CD14-positive monocyte (primary cell): ENCODE data around the gene GALNS. TPM values are rescaled to one million over a fixed set of nuclear protein-coding genes. Genes with fewer than 3 reads are reported as not detected.

Source experiments
- DNase-seq, 3 donors: peaks; one replicate each; pipeline ENCODE4 v3.0.0-alpha.2; 2011 to 2022
- H2AFZ ChIP-seq: 2 replicates; pipeline ENCODE4 v1.6.0; 2012; ENCODE audit warnings: mild to moderate bottlenecking, low read depth, low read length, inconsistent platforms; ENCODE audit not compliant: insufficient read depth, poor library complexity, severe bottlenecking
- H3K27ac ChIP-seq, 2 donors: 1 replicate in 1 of 2; 2 replicates in 1 of 2; pipeline ENCODE4 v1.5.1; 2012 to 2013; ENCODE audit warnings: low read length in 2 of 2, control low read depth in 1 of 2, inconsistent platforms in 1 of 2, low read depth in 1 of 2, mild to moderate bottlenecking in 1 of 2
- H3K27me3 ChIP-seq, 2 donors: one replicate each; pipeline versions ENCODE4 v1.6.0 to v1.6.1; 2011 to 2013; ENCODE audit warnings: low read length in 2 of 2; ENCODE audit not compliant: control insufficient read depth in 2 of 2, insufficient read depth in 2 of 2
- H3K36me3 ChIP-seq, 2 donors: replicated peaks in 1 of 2; 1 replicate in 1 of 2; 2 replicates in 1 of 2; pipeline versions ENCODE4 v1.5.1 to v1.6.1; 2012 to 2013; ENCODE audit warnings: low read length in 2 of 2, control low read depth in 1 of 2, inconsistent platforms in 1 of 2, mild to moderate bottlenecking in 1 of 2; ENCODE audit not compliant: insufficient read depth in 2 of 2, control insufficient read depth in 1 of 2
- H3K4me1 ChIP-seq, 2 donors: 1 replicate in 1 of 2; 2 replicates in 1 of 2; pipeline versions ENCODE4 v1.5.1 to v1.6.1; 2012 to 2013; ENCODE audit warnings: low read length in 2 of 2, control low read depth in 1 of 2, inconsistent platforms in 1 of 2, mild to moderate bottlenecking in 1 of 2, moderate library complexity in 1 of 2; ENCODE audit not compliant: insufficient read depth in 2 of 2, control insufficient read depth in 1 of 2
- H3K4me2 ChIP-seq: replicated peaks from 2 replicates; pipeline ENCODE3; 2012; ENCODE audit warnings: low read length, moderate library complexity, mild to moderate bottlenecking; ENCODE audit not compliant: poor library complexity, severe bottlenecking; ENCODE audit errors: extremely low read depth
- H3K4me3 ChIP-seq, 3 experiments: fragments of 200-600 bp in 1 of 3; sonication (generic) in 1 of 3; replicated peaks in 1 of 3; 1 replicate in 2 of 3; 2 replicates in 1 of 3; pipeline ENCODE4 v1.5.1; 2011 to 2013; ENCODE audit warnings: low read length in 3 of 3, mild to moderate bottlenecking in 3 of 3, control low read depth in 2 of 3, low read depth in 2 of 3, inconsistent platforms in 1 of 3, moderate library complexity in 1 of 3
- H3K79me2 ChIP-seq: 2 replicates; pipeline ENCODE4 v1.6.0; 2012; ENCODE audit warnings: mild to moderate bottlenecking, control low read depth, inconsistent platforms, low read length, moderate library complexity; ENCODE audit not compliant: insufficient read depth
- H3K9ac ChIP-seq: 2 replicates; pipeline ENCODE4 v1.6.0; 2017; ENCODE audit warnings: low read length, mild to moderate bottlenecking; ENCODE audit not compliant: insufficient read depth, poor library complexity, severe bottlenecking
- H3K9me3 ChIP-seq, 2 donors: replicated peaks in 1 of 2; 1 replicate in 1 of 2; 2 replicates in 1 of 2; pipeline versions ENCODE4 v1.5.1 to v1.6.1; 2012 to 2013; ENCODE audit warnings: low read length in 2 of 2, control low read depth in 1 of 2; ENCODE audit not compliant: control insufficient read depth in 1 of 2, insufficient read depth in 1 of 2
- H4K20me1 ChIP-seq: 2 replicates; pipeline ENCODE4 v1.6.0; 2012; ENCODE audit warnings: mild to moderate bottlenecking, low read length, control low read depth, moderate library complexity; ENCODE audit not compliant: insufficient read depth
- H3K27ac Mint-ChIP-seq, 7 donors: one replicate each; pipeline ENCODE4 v1.8.0; 2020; ENCODE audit warnings: mild to moderate bottlenecking in 7 of 7, mixed read lengths in 7 of 7, moderate library complexity in 6 of 7, inconsistent platforms in 2 of 7
- H3K27me3 Mint-ChIP-seq, 3 donors: one replicate each; pipeline ENCODE4 v1.8.0; 2021 to 2022; ENCODE audit warnings: low read depth in 3 of 3, mild to moderate bottlenecking in 3 of 3, mixed read lengths in 3 of 3, moderate library complexity in 3 of 3, inconsistent platforms in 1 of 3
- H3K36me3 Mint-ChIP-seq, 2 donors: one replicate each; pipeline ENCODE4 v1.8.0; 2020; ENCODE audit warnings: mixed read lengths in 2 of 2, inconsistent platforms in 1 of 2, mild to moderate bottlenecking in 1 of 2
- H3K4me1 Mint-ChIP-seq: one replicate; pipeline ENCODE4 v1.8.0; 2020; ENCODE audit warnings: mild to moderate bottlenecking, mixed read lengths
- H3K4me3 Mint-ChIP-seq, 2 donors: one replicate each; pipeline ENCODE4 v1.8.0; 2020; ENCODE audit warnings: mild to moderate bottlenecking in 2 of 2, mixed read lengths in 2 of 2, moderate library complexity in 1 of 2
- H3K9me3 Mint-ChIP-seq, 7 donors: one replicate each; pipeline ENCODE4 v1.8.0; 2020 to 2022; ENCODE audit warnings: mixed read lengths in 7 of 7, mild to moderate bottlenecking in 6 of 7, moderate library complexity in 6 of 7, inconsistent platforms in 2 of 7
- WGBS: methylation state at CpG from one replicate; pipeline ENCODE4 v1.1.5; 2013; ENCODE audit warnings: missing lambda C conversion rate; ENCODE audit not compliant: insufficient coverage; 5-methylcytosine and 5-hydroxymethylcytosine counted together
- intact Hi-C, 2 donors: fragments of 100-400 bp; cut with micrococcal nuclease; formaldehyde crosslinking; loops; one replicate each; pipeline versions ENCODE4 v1.15.0 to v1.15.1; 2023
- polyA plus RNA-seq, 3 donors: library from polyadenylated mRNA; depleted of rRNA in 1 of 3; unstranded in 2 of 3; stranded (reverse) in 1 of 3; fragments of 300-500 nt in 2 of 3; fragments of >200 nt in 1 of 3; fragmentation: Illumina TruSeq in 2 of 3; gene quantifications; 1 replicate in 2 of 3; 2 replicates in 1 of 3; pipeline ENCODE4 v1.2.3, GENCODE V29; 2012 to 2021
- TF ChIP-seq, protein P1 (sequence below): fragments of 200-600 bp; IDR thresholded peaks from one replicate; pipeline ENCODE4 v1.8.0; 2022; ENCODE audit warnings: antibody characterized with exemption, mild to moderate bottlenecking

GALNS gene
- polyA plus RNA-seq, 3 donors: 20.2 to 34.4 (median 32.2) TPM

DNA sequence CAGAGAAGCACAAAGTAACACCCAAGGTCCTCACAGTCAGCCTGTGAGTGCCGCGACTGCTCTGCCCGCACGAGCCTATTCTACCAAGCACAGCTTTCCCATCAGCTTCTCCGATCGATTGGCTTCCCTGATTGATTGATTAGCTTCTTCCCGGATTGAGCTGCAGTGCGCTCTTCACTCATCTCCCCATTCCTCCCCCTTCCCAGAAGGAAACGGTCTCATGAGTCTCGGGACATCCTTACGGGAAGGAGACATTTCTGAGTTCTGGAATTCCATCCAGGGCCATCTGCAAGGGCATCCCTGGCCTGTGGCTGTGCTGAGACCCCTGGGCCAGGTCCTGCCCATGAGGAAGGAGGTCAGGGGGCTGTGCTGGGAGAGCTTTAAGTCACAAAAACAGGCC, 89.8 kb downstream of the GALNS start:
- no peak overlapping the region for H3K4me2 ChIP-seq
- peaks cover 28 to 39% of the 10 kb centered on the region in 2 donors for H3K36me3 ChIP-seq
- peaks cover 99% of the 10 kb centered on the region for H4K20me1 ChIP-seq
- H3K4me3 Mint-ChIP-seq: no peak overlapping the region
- no peak for DNase-seq
- peaks cover 38% of the 10 kb centered on the region for H3K4me1 Mint-ChIP-seq
- TF ChIP-seq, protein P1, sequence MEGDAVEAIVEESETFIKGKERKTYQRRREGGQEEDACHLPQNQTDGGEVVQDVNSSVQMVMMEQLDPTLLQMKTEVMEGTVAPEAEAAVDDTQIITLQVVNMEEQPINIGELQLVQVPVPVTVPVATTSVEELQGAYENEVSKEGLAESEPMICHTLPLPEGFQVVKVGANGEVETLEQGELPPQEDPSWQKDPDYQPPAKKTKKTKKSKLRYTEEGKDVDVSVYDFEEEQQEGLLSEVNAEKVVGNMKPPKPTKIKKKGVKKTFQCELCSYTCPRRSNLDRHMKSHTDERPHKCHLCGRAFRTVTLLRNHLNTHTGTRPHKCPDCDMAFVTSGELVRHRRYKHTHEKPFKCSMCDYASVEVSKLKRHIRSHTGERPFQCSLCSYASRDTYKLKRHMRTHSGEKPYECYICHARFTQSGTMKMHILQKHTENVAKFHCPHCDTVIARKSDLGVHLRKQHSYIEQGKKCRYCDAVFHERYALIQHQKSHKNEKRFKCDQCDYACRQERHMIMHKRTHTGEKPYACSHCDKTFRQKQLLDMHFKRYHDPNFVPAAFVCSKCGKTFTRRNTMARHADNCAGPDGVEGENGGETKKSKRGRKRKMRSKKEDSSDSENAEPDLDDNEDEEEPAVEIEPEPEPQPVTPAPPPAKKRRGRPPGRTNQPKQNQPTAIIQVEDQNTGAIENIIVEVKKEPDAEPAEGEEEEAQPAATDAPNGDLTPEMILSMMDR: no peak
- peak overlapping the region in 1 of 2 donors; percentile 57 for H3K27ac ChIP-seq
- H3K79me2 ChIP-seq: peaks cover 99% of the 10 kb centered on the region
- no peaks in the 10 kb centered on the region for H3K9me3 Mint-ChIP-seq
- H3K27ac Mint-ChIP-seq: peak overlapping the region in 3 of 7 donors; percentile 55 to 82 (median 73)
- peaks cover 21 to 35% of the 10 kb centered on the region in 2 donors for H3K4me1 ChIP-seq
- H3K27me3 Mint-ChIP-seq: peaks cover 0 to 3% (median 1%) of the 10 kb centered on the region in 3 donors
- no peaks in the 10 kb centered on the region for H3K9me3 ChIP-seq
- no peak overlapping the region for H3K9ac ChIP-seq
- WGBS: 92% methylated on average over 6 of the region's 11 CpGs
- H2AFZ ChIP-seq: no peak overlapping the region
- no peak overlapping the region for H3K4me3 ChIP-seq
- no peaks in the 10 kb centered on the region for H3K27me3 ChIP-seq
- intact Hi-C loops: no loop called here
- peaks cover 18 to 36% of the 10 kb centered on the region in 2 donors for H3K36me3 Mint-ChIP-seq

DNA sequence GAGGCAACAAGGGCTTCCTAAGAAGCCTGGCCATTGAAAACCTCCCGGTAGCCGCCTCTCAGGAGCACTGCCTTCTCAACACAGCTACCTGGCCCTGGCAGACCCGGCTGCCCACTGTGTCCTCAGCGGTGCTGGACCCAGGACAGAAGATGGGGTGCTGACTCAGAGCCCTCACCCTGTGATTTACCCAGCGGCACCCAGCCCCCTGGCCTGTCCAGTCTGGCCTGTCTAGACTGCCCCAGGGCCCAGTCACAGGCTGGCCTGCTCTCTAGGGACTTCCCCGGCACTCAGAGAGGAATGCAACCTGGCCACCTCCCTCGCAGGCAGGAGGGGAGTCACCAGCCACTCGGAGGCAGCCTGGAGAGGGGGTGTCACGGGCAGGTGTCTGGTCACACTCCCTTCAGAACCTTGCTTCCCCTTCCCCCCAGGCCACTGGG, 91.8 kb downstream of the GALNS start:
- no peak overlapping the region for H3K4me2 ChIP-seq
- peaks cover 100% of the 10 kb centered on the region for H4K20me1 ChIP-seq
- no peaks in the 10 kb centered on the region for H3K27me3 ChIP-seq
- peak overlapping the region in 1 of 2 donors; percentile 36 for H3K27ac ChIP-seq
- TF ChIP-seq, protein P1: no peak
- Mint-ChIP-seq H3K4me3 (no peak overlapping the region), H3K4me1 (peaks cover 28% of the 10 kb centered on the region), H3K27me3 (peaks cover 0 to 1% (median 0%) of the 10 kb centered on the region in 3 donors), H3K36me3 (peaks cover 17 to 40% of the 10 kb centered on the region in 2 donors), H3K9me3 (no peaks in the 10 kb centered on the region), H3K27ac (peak overlapping the region in 2 of 7 donors; percentile 30 to 54)
- no peak overlapping the region for H3K9ac ChIP-seq
- intact Hi-C loops: no loop called here
- WGBS: 99% methylated on average over 5 of the region's 9 CpGs
- H3K79me2 ChIP-seq: peaks cover 100% of the 10 kb centered on the region
- H2AFZ ChIP-seq: no peak overlapping the region
- H3K4me1 ChIP-seq: peaks cover 3 to 21% of the 10 kb centered on the region in 2 donors
- no peak overlapping the region for H3K4me3 ChIP-seq
- H3K9me3 ChIP-seq: no peaks in the 10 kb centered on the region
- peaks cover 26 to 46% of the 10 kb centered on the region in 2 donors for H3K36me3 ChIP-seq
- no peak for DNase-seq
